NT2/D1 (cell line): Measurements from ENCODE around the gene CWC25.

ENCODE experiments used
- YY1 ChIP-seq: IDR thresholded peaks from 2 replicates; pipeline ENCODE4 v1.6.1; 2011; ENCODE audit not compliant: insufficient read length, insufficient read depth
- ZNF274 ChIP-seq: IDR thresholded peaks from 2 replicates; pipeline ENCODE4 v1.6.1; 2011; ENCODE audit warnings: mild to moderate bottlenecking, low read depth, low read length

DNA sequence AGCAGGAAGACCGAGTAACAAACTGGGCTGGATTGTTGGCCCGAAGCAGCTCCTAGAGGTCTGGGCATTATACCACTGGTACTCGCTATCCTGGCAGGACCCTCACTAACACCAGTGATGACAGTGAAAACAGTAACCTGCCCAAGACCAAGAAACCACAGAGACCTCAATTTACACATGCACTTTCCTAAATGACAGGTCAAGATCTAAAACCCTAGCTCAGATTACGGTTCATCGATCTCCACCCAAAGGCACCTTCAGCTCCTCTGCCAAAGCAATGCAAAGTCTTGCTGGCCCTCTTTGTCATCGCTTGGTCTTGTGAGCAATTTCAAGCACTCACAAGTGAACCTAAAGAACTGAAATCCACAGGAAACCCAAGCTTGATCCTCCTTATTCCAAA lies 27.3 kb downstream of the CWC25 start:
- no peak for TF ChIP-seq ZNF274
- TF ChIP-seq YY1: no peak
